Endothelial cell of umbilical vein (primary cell): ENCODE measurements around the gene MVP. TPM values are rescaled to one million over a fixed set of nuclear protein-coding genes. Genes with fewer than 3 reads are reported as not detected.

Experiments used
- BruUV-seq: library from RNA; stranded (reverse); fragments of 400-500 nt; replicated peaks from 2 replicates; lab custom pipeline; 2021; lab: Mats Ljungman, UMichigan
- CTCF ChIA-PET: fragments of 300-600, 350-600 bp; sonication (Branson Sonifier 250); formaldehyde crosslinking; loops from one replicate; lab custom pipeline; 2021; ENCODE audit warnings: antibody characterized with exemption, inconsistent platforms; lab: Charles Lee
- POLR2A ChIA-PET: fragments of 300-600, 350-600 bp; sonication (Branson Sonifier 250); formaldehyde crosslinking; loops from one replicate; lab custom pipeline; 2021; ENCODE audit warnings: antibody characterized with exemption, inconsistent platforms; lab: Charles Lee
- DNase-seq: peaks from one replicate; pipeline ENCODE4 v3.0.0-alpha.2; 2011; ENCODE audit warnings: low read depth, low spot score
- FAIRE-seq: peaks from 2 replicates; lab custom pipeline; 2011; peaks lifted over from hg19 to GRCh38; lab: Jason Lieb, UNC
- H2AFZ ChIP-seq: 2 replicates; pipeline ENCODE4 v1.6.0; 2012; ENCODE audit warnings: low read depth, low read length, control low read depth, inconsistent platforms
- H3K27ac ChIP-seq: 2 replicates; pipeline ENCODE4 v1.5.1; 2011; ENCODE audit warnings: low read depth, mild to moderate bottlenecking, control low read depth, low read length, moderate library complexity; ENCODE audit not compliant: insufficient read depth
- H3K27me3 ChIP-seq, 2 experiments: 2 replicates each; pipeline versions ENCODE4 v1.6.0 to v1.6.1; 2011; ENCODE audit warnings: low read length in 2 of 2, mixed read lengths in 1 of 2; ENCODE audit not compliant: control insufficient read depth in 2 of 2, insufficient read depth in 2 of 2
- H3K36me3 ChIP-seq, 2 experiments: 2 replicates in 1 of 2; 3 replicates in 1 of 2; pipeline ENCODE4 v1.5.1; 2011; ENCODE audit warnings: low read length in 2 of 2, mild to moderate bottlenecking in 1 of 2, moderate library complexity in 1 of 2; ENCODE audit not compliant: control insufficient read depth in 2 of 2, insufficient read depth in 2 of 2; ENCODE audit errors: extremely low read depth in 1 of 2
- H3K4me1 ChIP-seq: 3 replicates; pipeline ENCODE4 v1.5.1; 2011; ENCODE audit warnings: mild to moderate bottlenecking, low read length; ENCODE audit not compliant: control insufficient read depth, insufficient read depth; ENCODE audit errors: extremely low read depth
- H3K4me2 ChIP-seq: 2 replicates; pipeline ENCODE4 v1.6.1; 2011; ENCODE audit warnings: low read length, control low read depth, mixed read lengths; ENCODE audit not compliant: insufficient read depth
- H3K4me3 ChIP-seq, 3 experiments: fragments of 200-600 bp in 1 of 3; sonication (generic), shearing (Covaris generic) in 1 of 3; replicated peaks in 1 of 3; 2 replicates each; pipeline ENCODE4 v1.5.1; 2011 to 2016; ENCODE audit warnings: control low read depth in 3 of 3, low read length in 3 of 3, mild to moderate bottlenecking in 2 of 3, inconsistent platforms in 1 of 3, low read depth in 1 of 3, moderate library complexity in 1 of 3; ENCODE audit not compliant: insufficient read depth in 1 of 3
- H3K79me2 ChIP-seq: 2 replicates; pipeline ENCODE4 v1.6.0; 2012; ENCODE audit warnings: low read length, inconsistent platforms; ENCODE audit not compliant: control insufficient read depth, insufficient read depth
- H3K9ac ChIP-seq: replicated peaks from 2 replicates; pipeline ENCODE3; 2011; ENCODE audit warnings: low read length, control low read depth; ENCODE audit not compliant: insufficient read depth; ENCODE audit errors: extremely low read depth
- H3K9me1 ChIP-seq: replicated peaks from 3 replicates; pipeline ENCODE4 v1.6.0; 2011; ENCODE audit warnings: mild to moderate bottlenecking, low read length; ENCODE audit not compliant: control insufficient read depth, insufficient read depth; ENCODE audit errors: extremely low read depth
- H3K9me3 ChIP-seq: replicated peaks from 2 replicates; pipeline ENCODE4 v1.5.1; 2012; ENCODE audit warnings: low read length, inconsistent platforms; ENCODE audit not compliant: control insufficient read depth, insufficient read depth
- H4K20me1 ChIP-seq: replicated peaks from 2 replicates; pipeline ENCODE3; 2011; ENCODE audit warnings: mild to moderate bottlenecking, low read length; ENCODE audit not compliant: control insufficient read depth, insufficient read depth; ENCODE audit errors: extremely low read depth
- EZH2 ChIP-seq: IDR thresholded peaks from 2 replicates; pipeline ENCODE4 v1.6.1; 2012; ENCODE audit warnings: borderline replicate concordance, low read depth, mild to moderate bottlenecking, moderate library complexity, low read length, inconsistent platforms; ENCODE audit not compliant: severe bottlenecking
- FOS ChIP-seq: IDR thresholded peaks from 2 replicates; pipeline ENCODE4 v1.6.1; 2011; ENCODE audit warnings: mild to moderate bottlenecking, low read length, moderate library complexity, borderline replicate concordance; ENCODE audit not compliant: insufficient read depth
- GATA2 ChIP-seq: IDR thresholded peaks from 2 replicates; pipeline ENCODE4 v1.7.0; 2011; ENCODE audit warnings: low read depth, mild to moderate bottlenecking, moderate library complexity, mixed read lengths, low read length; ENCODE audit not compliant: insufficient read length, insufficient read depth
- JUN ChIP-seq: IDR thresholded peaks from 2 replicates; pipeline ENCODE4 v1.6.1; 2011; ENCODE audit warnings: borderline replicate concordance, low read depth; ENCODE audit not compliant: insufficient read length, insufficient read depth
- MAX ChIP-seq: IDR thresholded peaks from 2 replicates; pipeline ENCODE4 v1.6.1; 2011; ENCODE audit not compliant: insufficient read depth, insufficient read length
- MYC ChIP-seq: IDR thresholded peaks from one replicate; pipeline ENCODE4 v1.6.1; 2011; ENCODE audit warnings: mild to moderate bottlenecking, low read depth, low read length
- POLR2A ChIP-seq: IDR thresholded peaks from 2 replicates; pipeline ENCODE4 v1.6.1; 2012; ENCODE audit warnings: low read depth, mild to moderate bottlenecking, control low read depth, low read length
- POLR2AphosphoS5 ChIP-seq: IDR thresholded peaks from 2 replicates; pipeline ENCODE4 v1.6.1; 2012; ENCODE audit warnings: low read depth, mild to moderate bottlenecking, control low read depth, low read length, moderate library complexity; ENCODE audit not compliant: insufficient read depth
- dilution Hi-C: fragments of 300-500 bp; cut with MboI; formaldehyde crosslinking; loops from one replicate; pipeline ENCODE4 v1.15.0; 2019; ENCODE audit warnings: low sequenced_read_pairs; ENCODE audit not compliant: extremely low pct_ligation_motif_present
- intact Hi-C: fragments of 100-400 bp; cut with micrococcal nuclease; formaldehyde crosslinking; loops from one replicate; pipeline ENCODE4 v1.10.0; 2022
- polyA plus RNA-seq, 4 experiments: library from polyadenylated mRNA; depleted of rRNA in 3 of 4; stranded (reverse) in 3 of 4; unstranded in 1 of 4; fragments of >200 nt; gene quantifications; 2 replicates each; pipeline versions ENCODE4 v1.2.1 to v1.2.3, GENCODE V29; 2011 to 2012; ENCODE audit warnings: missing spikeins in 1 of 4
- total RNA-seq: library from RNA; stranded (reverse); gene quantifications from 2 replicates; pipeline ENCODE4 v1.2.3, GENCODE V29; 2021
- TF ChIP-seq, protein P1 (sequence below), 2 donors: IDR thresholded peaks; 1 replicate in 1 of 2; 2 replicates in 1 of 2; pipeline ENCODE4 v1.5.1; 2011; ENCODE audit warnings: low read length in 2 of 2, mild to moderate bottlenecking in 2 of 2, moderate library complexity in 2 of 2, control low read depth in 1 of 2, inconsistent platforms in 1 of 2, low read depth in 1 of 2; ENCODE audit not compliant: insufficient read depth in 1 of 2; ENCODE audit errors: extremely low read depth in 1 of 2

The MVP gene
- total and polyA plus RNA-seq, 2 donors (not counting 3 experiments of a cell fraction or from before 2014, with no cell fraction given), result 49.8 to 118 TPM

DNA sequence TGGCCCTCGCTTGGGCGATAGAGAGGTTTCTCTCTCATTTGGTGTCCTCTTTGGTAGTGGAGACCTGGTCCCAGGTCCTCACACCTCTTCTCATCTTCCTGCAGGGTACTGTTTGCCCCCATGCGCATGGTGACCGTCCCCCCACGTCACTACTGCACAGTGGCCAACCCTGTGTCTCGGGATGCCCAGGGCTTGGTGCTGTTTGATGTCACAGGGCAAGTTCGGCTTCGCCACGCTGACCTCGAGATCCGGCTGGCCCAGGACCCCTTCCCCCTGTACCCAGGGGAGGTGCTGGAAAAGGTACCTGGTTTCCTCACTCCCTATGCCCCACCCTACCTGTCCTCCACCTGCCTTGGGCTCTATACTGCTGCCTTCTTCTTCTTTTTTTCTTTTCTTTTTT lies 10.5 kb downstream of the MVP start:
- POLR2A ChIA-PET, result no interaction called here

More for the DNA sequence above, 10.5 kb downstream of the MVP start:
- H3K4me1 ChIP-seq, result peaks cover 4% of the 10 kb centered on the region
- CTCF ChIA-PET, result no interaction called here
- intact Hi-C loops, result no loop called here
- H3K27ac ChIP-seq, result no peak overlapping the region
- H3K9me1 ChIP-seq, result no peaks in the 10 kb centered on the region
- no peak overlapping the region for H3K4me2 ChIP-seq
- no peak overlapping the region for H3K4me3 ChIP-seq
- no peaks in the 10 kb centered on the region for H3K9me3 ChIP-seq
- no TSS peak for BruUV-seq
- no peak overlapping the region for H2AFZ ChIP-seq
- peaks cover 0 to 14% of the 10 kb centered on the region in 2 experiments for H3K36me3 ChIP-seq
- peaks cover 8% of the 10 kb centered on the region for H3K79me2 ChIP-seq
- no peak for TF ChIP-seq POLR2AphosphoS5
- TF ChIP-seq MAX, result no peak
- no peak for TF ChIP-seq FOS
- TF ChIP-seq JUN, result no peak
- TF ChIP-seq, protein P1, sequence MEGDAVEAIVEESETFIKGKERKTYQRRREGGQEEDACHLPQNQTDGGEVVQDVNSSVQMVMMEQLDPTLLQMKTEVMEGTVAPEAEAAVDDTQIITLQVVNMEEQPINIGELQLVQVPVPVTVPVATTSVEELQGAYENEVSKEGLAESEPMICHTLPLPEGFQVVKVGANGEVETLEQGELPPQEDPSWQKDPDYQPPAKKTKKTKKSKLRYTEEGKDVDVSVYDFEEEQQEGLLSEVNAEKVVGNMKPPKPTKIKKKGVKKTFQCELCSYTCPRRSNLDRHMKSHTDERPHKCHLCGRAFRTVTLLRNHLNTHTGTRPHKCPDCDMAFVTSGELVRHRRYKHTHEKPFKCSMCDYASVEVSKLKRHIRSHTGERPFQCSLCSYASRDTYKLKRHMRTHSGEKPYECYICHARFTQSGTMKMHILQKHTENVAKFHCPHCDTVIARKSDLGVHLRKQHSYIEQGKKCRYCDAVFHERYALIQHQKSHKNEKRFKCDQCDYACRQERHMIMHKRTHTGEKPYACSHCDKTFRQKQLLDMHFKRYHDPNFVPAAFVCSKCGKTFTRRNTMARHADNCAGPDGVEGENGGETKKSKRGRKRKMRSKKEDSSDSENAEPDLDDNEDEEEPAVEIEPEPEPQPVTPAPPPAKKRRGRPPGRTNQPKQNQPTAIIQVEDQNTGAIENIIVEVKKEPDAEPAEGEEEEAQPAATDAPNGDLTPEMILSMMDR (IDR thresholded peaks at IDR 0.05; ENCODE audit: extremely low read depth in 1 of 2, insufficient read depth in 1 of 2, low read depth in 1 of 2, low read length in 2 of 2), result no peak
- no peak for TF ChIP-seq EZH2
- TF ChIP-seq POLR2A, result no peak
- TF ChIP-seq MYC, result no peak
- TF ChIP-seq GATA2, result no peak
- FAIRE-seq (no peak), DNase-seq (no peak)
- H3K27me3 ChIP-seq, result no peaks in the 10 kb centered on the region
- no peaks in the 10 kb centered on the region for H4K20me1 ChIP-seq
- dilution Hi-C loops, result no loop called here
- no peak overlapping the region for H3K9ac ChIP-seq
